Activated CD8-positive, alpha-beta T cell treated with anti-CD3 and anti-CD28 coated beads, Interleukin-2, amount 10 ng/mL, durations not matched to agents 7 days and 5 days (primary cell): ENCODE measurements around the gene ERLEC1. TPM values are rescaled to one million over a fixed set of nuclear protein-coding genes. Genes with fewer than 3 reads are reported as not detected.
"Not testable (repeated sequence)": the region's sequence is repeated elsewhere in the genome, so short reads cannot be mapped to it uniquely, and the experiment has no call there.

ENCODE experiments used
- ATAC-seq: fragments of 150-1000 bp; cut with Tn5 transposase; one replicate; pipeline ENCODE4 v1.10.0; 2021; ENCODE audit warnings: moderate library complexity
- CTCF ChIA-PET: fragments of 350-600 bp; sonication (Branson Sonifier 250); formaldehyde crosslinking; loops from one replicate; lab custom pipeline; 2021; ENCODE audit warnings: antibody characterized with exemption; lab: Charles Lee
- POLR2A ChIA-PET: fragments of 350-600 bp; sonication (Branson Sonifier 250); formaldehyde crosslinking; loops from one replicate; lab custom pipeline; 2021; ENCODE audit warnings: antibody characterized with exemption; lab: Charles Lee
- DNase-seq: peaks from one replicate; pipeline ENCODE4 v3.0.0-alpha.2; 2020
- H3K27ac Mint-ChIP-seq: one replicate; pipeline ENCODE4 v1.8.0; 2021; ENCODE audit warnings: mild to moderate bottlenecking, mixed read lengths
- H3K27me3 Mint-ChIP-seq: one replicate; pipeline ENCODE4 v1.8.0; 2021; ENCODE audit warnings: low read depth, mixed read lengths
- H3K36me3 Mint-ChIP-seq: one replicate; pipeline ENCODE4 v1.8.0; 2021; ENCODE audit warnings: low read depth, mixed read lengths
- H3K4me1 Mint-ChIP-seq: one replicate; pipeline ENCODE4 v1.8.0; 2021; ENCODE audit warnings: low read depth, mixed read lengths
- H3K4me3 Mint-ChIP-seq: one replicate; pipeline ENCODE4 v1.8.0; 2021; ENCODE audit warnings: mild to moderate bottlenecking, mixed read lengths
- H3K9me3 Mint-ChIP-seq: one replicate; pipeline ENCODE4 v1.8.0; 2022; ENCODE audit warnings: mixed read lengths; ENCODE audit not compliant: insufficient read depth
- total RNA-seq, 2 experiments: library from RNA; stranded (reverse); gene quantifications; one replicate each; pipeline ENCODE4 v1.2.3, GENCODE V29; 2021

Gene ERLEC1
- total RNA-seq, 2 experiments from 2014 or later = 19.5 to 20.9 TPM

- CTCF ChIA-PET = not testable (repeated sequence)
Measured at GRCh38 chr2:53757206-53757605, 29.6 kb upstream of the ERLEC1 start.

GRCh38 chr2:53765767-53766166, 21.1 kb upstream of the ERLEC1 start:
- Mint-ChIP-seq H3K4me3 (no peak overlapping the region), H3K4me1 (peaks cover 24% of the 10 kb centered on the region), H3K27ac (no peak overlapping the region), H3K27me3 (no peaks in the 10 kb centered on the region), H3K9me3 (no peaks in the 10 kb centered on the region), H3K36me3 (peaks cover 21% of the 10 kb centered on the region)
- CTCF ChIA-PET = no interaction called here
- POLR2A ChIA-PET = no interaction called here
- DNase-seq (no peak), ATAC-seq (no peak)

More at GRCh38 chr2:53757206-53757605, 29.6 kb upstream of the ERLEC1 start:
- H3K4me3 Mint-ChIP-seq, H3K36me3 Mint-ChIP-seq, H3K9me3 Mint-ChIP-seq, H3K4me1 Mint-ChIP-seq, H3K27me3 Mint-ChIP-seq, DNase-seq, H3K27ac Mint-ChIP-seq, ATAC-seq: not testable (repeated sequence)
- POLR2A ChIA-PET = interaction anchor here (0.6 to 0.9 kb wide), 2 partner anchors 25 to 28 kb away, joined by 3 to 4 read pairs; no protein-coding TSS in a partner anchor

- H3K27ac Mint-ChIP-seq = peak within 1 kb of the TSS; percentile 94
- POLR2A ChIA-PET = interaction anchor here (0.5 to 4.9 kb wide), 13 partner anchors 8 to 348 kb away, joined by 3 to 97 read pairs (median 5); partner anchors contain the start of genes ACYP2, ASB3, ERLEC1 and PSME4
- peak; percentile 96 for ATAC-seq
Measured at GRCh38 chr2:53767405-53768241, 19.2 kb upstream of the ERLEC1 start, which contains the start of gene CHAC2. TSS of gene CHAC2 (plus strand) at chr2:53767804. CDS start at chr2:53767887, 83 bp downstream.

GRCh38 chr2:53768242-53768542, 18.7 kb upstream of the ERLEC1 start:
- no peak for DNase-seq
- Mint-ChIP-seq H3K4me1 (peaks cover 31% of the 10 kb centered on the region), H3K27me3 (no peaks in the 10 kb centered on the region), H3K4me3 (peak overlapping the region; percentile 91), H3K9me3 (no peaks in the 10 kb centered on the region), H3K36me3 (peaks cover 29% of the 10 kb centered on the region), H3K27ac (peak overlapping the region; percentile 94)
- ChIA-PET CTCF (interaction anchor here (0.7 to 2.4 kb wide), 6 partner anchors 9 to 150 kb away, joined by 3 to 13 read pairs (median 4); partner anchors contain the start of genes ASB3 and ERLEC1), POLR2A (interaction anchor here (0.9 to 4.9 kb wide), 11 partner anchors 8 to 348 kb away, joined by 3 to 97 read pairs (median 5); partner anchors contain the start of genes ACYP2, ASB3, ERLEC1 and PSME4)
- no peak for ATAC-seq

More at GRCh38 chr2:53767405-53768241, 19.2 kb upstream of the ERLEC1 start, which contains the start of gene CHAC2:
- DNase-seq = peak; percentile 88
- CTCF ChIA-PET = interaction anchor here (0.6 to 2.4 kb wide), 7 partner anchors 9 to 203 kb away, joined by 3 to 13 read pairs (median 3); partner anchors contain the start of genes ASB3, ERLEC1 and PSME4
- Mint-ChIP-seq H3K9me3 (no peaks in the 10 kb centered on the region), H3K4me1 (peaks cover 29% of the 10 kb centered on the region), H3K4me3 (peak within 1 kb of the TSS; percentile 91), H3K27me3 (no peaks in the 10 kb centered on the region), H3K36me3 (peaks cover 29% of the 10 kb centered on the region)

GRCh38 chr2:53769318-53769945, 17.4 kb upstream of the ERLEC1 start:
- ChIA-PET POLR2A (interaction anchor here (0.6 to 4.9 kb wide), 3 partner anchors 10 to 17 kb away, joined by 3 to 97 read pairs (median 3); partner anchors contain the start of genes ASB3 and ERLEC1), CTCF (interaction anchor here (0.7 to 1.3 kb wide), 2 partner anchors 10 to 17 kb away, joined by 3 read pairs; partner anchors contain the start of gene ASB3)
- Mint-ChIP-seq H3K4me1 (peaks cover 35% of the 10 kb centered on the region), H3K27ac (no peak overlapping the region), H3K4me3 (peak overlapping the region; percentile 91), H3K27me3 (no peaks in the 10 kb centered on the region), H3K36me3 (peaks cover 29% of the 10 kb centered on the region), H3K9me3 (no peaks in the 10 kb centered on the region)
- ATAC-seq (no peak), DNase-seq (no peak)

- Mint-ChIP-seq H3K4me3 (no peak overlapping the region), H3K4me1 (peaks cover 35% of the 10 kb centered on the region), H3K9me3 (no peaks in the 10 kb centered on the region), H3K36me3 (peaks cover 29% of the 10 kb centered on the region), H3K27me3 (no peaks in the 10 kb centered on the region), H3K27ac (no peak overlapping the region)
- ATAC-seq (no peak), DNase-seq (no peak)
- CTCF ChIA-PET = interaction anchor here (1.0 to 1.3 kb wide), 2 partner anchors 11 to 16 kb away, joined by 3 read pairs; partner anchors contain the start of gene ASB3
- POLR2A ChIA-PET = interaction anchor here (0.6 to 4.9 kb wide), 2 partner anchors 10 to 16 kb away, joined by 3 to 97 read pairs; partner anchors contain the start of genes ASB3 and ERLEC1
Measured at GRCh38 chr2:53770264-53770663, 16.6 kb upstream of the ERLEC1 start.

GRCh38 chr2:53777134-53777533, 9.7 kb upstream of the ERLEC1 start:
- ChIA-PET POLR2A (interaction anchor here (1.0 to 2.5 kb wide), 3 partner anchors 9 to 10 kb away, joined by 5 to 15 read pairs (median 12); partner anchors contain the start of genes ASB3, CHAC2 and ERLEC1), CTCF (interaction anchor here (1.9 kb wide), 1 partner anchor 10 kb away, joined by 8 read pairs; the partner anchor contains the start of gene CHAC2)
- no peak for ATAC-seq
- no peaks in the 10 kb centered on the region for H3K9me3 Mint-ChIP-seq
- H3K36me3 Mint-ChIP-seq = peaks cover 50% of the 10 kb centered on the region
- H3K4me1 Mint-ChIP-seq = peaks cover 19% of the 10 kb centered on the region
- H3K27ac Mint-ChIP-seq = peak overlapping the region; percentile 49
- H3K4me3 Mint-ChIP-seq = no peak overlapping the region
- H3K27me3 Mint-ChIP-seq = no peaks in the 10 kb centered on the region
- DNase-seq = no peak

GRCh38 chr2:53778536-53779162, 8.2 kb upstream of the ERLEC1 start:
- H3K27me3 Mint-ChIP-seq = no peaks in the 10 kb centered on the region
- ChIA-PET CTCF (no interaction called here), POLR2A (interaction anchor here (0.6 kb wide), 1 partner anchor 9 kb away, joined by 3 read pairs; no protein-coding TSS in a partner anchor)
- H3K4me3 Mint-ChIP-seq = no peak overlapping the region
- peaks cover 21% of the 10 kb centered on the region for H3K4me1 Mint-ChIP-seq
- no peak for ATAC-seq
- H3K9me3 Mint-ChIP-seq = no peaks in the 10 kb centered on the region
- no peak for DNase-seq
- H3K36me3 Mint-ChIP-seq = peaks cover 45% of the 10 kb centered on the region
- no peak overlapping the region for H3K27ac Mint-ChIP-seq

GRCh38 chr2:53780056-53780455, 6.8 kb upstream of the ERLEC1 start:
- ChIA-PET POLR2A (no interaction called here), CTCF (interaction anchor here (1.2 kb wide), 1 partner anchor 11 kb away, joined by 3 read pairs; no protein-coding TSS in a partner anchor)
- DNase-seq (no peak), ATAC-seq (no peak)
- peaks cover 41% of the 10 kb centered on the region for H3K36me3 Mint-ChIP-seq
- no peaks in the 10 kb centered on the region for H3K27me3 Mint-ChIP-seq
- no peak overlapping the region for H3K4me3 Mint-ChIP-seq
- no peak overlapping the region for H3K27ac Mint-ChIP-seq
- H3K9me3 Mint-ChIP-seq = no peaks in the 10 kb centered on the region
- peaks cover 29% of the 10 kb centered on the region for H3K4me1 Mint-ChIP-seq

- POLR2A ChIA-PET = interaction anchor here (1.0 kb wide), 1 partner anchor 15 kb away, joined by 4 read pairs; the partner anchor contains the start of gene CHAC2
- CTCF ChIA-PET = interaction anchor here (1.1 kb wide), 1 partner anchor 15 kb away, joined by 3 read pairs; no protein-coding TSS in a partner anchor
Measured at GRCh38 chr2:53782676-53783075, 4.2 kb upstream of the ERLEC1 start.

More at GRCh38 chr2:53782676-53783075, 4.2 kb upstream of the ERLEC1 start:
- Mint-ChIP-seq H3K27ac (no peak overlapping the region), H3K4me3 (no peak overlapping the region), H3K36me3 (peaks cover 37% of the 10 kb centered on the region), H3K27me3 (no peaks in the 10 kb centered on the region), H3K9me3 (no peaks in the 10 kb centered on the region), H3K4me1 (peaks cover 29% of the 10 kb centered on the region)
- ATAC-seq (no peak), DNase-seq (no peak)
